HG03103 (cell line): ENCODE data around the gene DYNLRB2.

Experiments used
- ATAC-seq: cut with Tn5 transposase; IDR thresholded peaks from one replicate; pipeline ENCODE4 v1.9.1; 2021; ENCODE audit warnings: low read depth; ENCODE audit not compliant: unreplicated experiment

DYNLRB2 gene

GRCh38 chr16:80594756-80595155 is 54.0 kb downstream of the DYNLRB2 start:
- no peak for ATAC-seq

GRCh38 chr16:80596507-80597207 is 55.9 kb downstream of the DYNLRB2 start:
- ATAC-seq, result no peak

DNA sequence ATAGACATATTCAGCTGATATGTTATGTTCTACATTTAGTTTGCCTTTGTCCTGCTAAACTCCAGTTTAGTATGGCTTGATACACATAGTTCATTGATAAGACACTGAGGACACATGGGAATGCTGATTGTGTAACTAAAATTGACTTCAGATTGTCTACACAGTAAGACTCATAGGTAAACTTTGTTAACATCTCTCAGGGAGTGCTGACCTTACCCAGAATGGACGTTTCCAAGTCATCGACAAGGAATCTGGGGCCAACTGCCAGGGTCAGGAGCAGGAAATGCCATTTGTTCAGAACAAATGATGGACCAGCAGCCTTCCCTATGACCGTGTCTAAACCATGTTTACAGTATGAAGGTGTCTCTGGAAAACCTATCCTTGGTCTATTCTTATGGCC is 58.7 kb downstream of the DYNLRB2 start:
- ATAC-seq, result no peak
